GM10266 (cell line): Measurements from ENCODE around the gene LSM6.

Experiments used
- DNase-seq: peaks from one replicate; pipeline ENCODE4 v3.0.0; 2012; ENCODE audit errors: extremely low spot score
- TF ChIP-seq, protein P1 (sequence below): IDR thresholded peaks from 2 replicates; pipeline ENCODE4 v1.5.1; 2012; ENCODE audit warnings: mild to moderate bottlenecking, low read depth; ENCODE audit not compliant: control insufficient read depth, insufficient read depth; ENCODE audit errors: missing control alignments

LSM6 gene

DNA sequence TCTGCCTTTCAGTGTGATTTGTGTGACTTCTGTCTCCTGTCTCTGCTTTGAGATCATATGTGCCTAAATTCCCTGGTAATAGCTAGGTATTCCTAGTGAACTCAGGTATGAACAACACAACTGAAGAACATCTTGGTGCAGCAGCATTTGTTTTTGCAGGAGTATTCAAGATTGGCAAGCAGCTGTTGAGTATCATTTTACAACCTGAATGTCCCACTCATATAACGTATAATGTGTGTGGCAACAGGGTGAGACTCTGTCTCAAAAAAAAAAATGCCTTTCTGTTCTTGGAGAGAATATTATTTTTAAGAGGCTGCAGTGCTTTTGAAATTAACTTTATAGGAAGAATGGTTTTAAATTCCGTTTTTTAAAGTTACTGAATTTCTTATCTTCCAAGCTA is 7.7 kb downstream of the LSM6 start:
- TF ChIP-seq, protein P1, sequence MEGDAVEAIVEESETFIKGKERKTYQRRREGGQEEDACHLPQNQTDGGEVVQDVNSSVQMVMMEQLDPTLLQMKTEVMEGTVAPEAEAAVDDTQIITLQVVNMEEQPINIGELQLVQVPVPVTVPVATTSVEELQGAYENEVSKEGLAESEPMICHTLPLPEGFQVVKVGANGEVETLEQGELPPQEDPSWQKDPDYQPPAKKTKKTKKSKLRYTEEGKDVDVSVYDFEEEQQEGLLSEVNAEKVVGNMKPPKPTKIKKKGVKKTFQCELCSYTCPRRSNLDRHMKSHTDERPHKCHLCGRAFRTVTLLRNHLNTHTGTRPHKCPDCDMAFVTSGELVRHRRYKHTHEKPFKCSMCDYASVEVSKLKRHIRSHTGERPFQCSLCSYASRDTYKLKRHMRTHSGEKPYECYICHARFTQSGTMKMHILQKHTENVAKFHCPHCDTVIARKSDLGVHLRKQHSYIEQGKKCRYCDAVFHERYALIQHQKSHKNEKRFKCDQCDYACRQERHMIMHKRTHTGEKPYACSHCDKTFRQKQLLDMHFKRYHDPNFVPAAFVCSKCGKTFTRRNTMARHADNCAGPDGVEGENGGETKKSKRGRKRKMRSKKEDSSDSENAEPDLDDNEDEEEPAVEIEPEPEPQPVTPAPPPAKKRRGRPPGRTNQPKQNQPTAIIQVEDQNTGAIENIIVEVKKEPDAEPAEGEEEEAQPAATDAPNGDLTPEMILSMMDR, result no peak
- DNase-seq, result no peak

DNA sequence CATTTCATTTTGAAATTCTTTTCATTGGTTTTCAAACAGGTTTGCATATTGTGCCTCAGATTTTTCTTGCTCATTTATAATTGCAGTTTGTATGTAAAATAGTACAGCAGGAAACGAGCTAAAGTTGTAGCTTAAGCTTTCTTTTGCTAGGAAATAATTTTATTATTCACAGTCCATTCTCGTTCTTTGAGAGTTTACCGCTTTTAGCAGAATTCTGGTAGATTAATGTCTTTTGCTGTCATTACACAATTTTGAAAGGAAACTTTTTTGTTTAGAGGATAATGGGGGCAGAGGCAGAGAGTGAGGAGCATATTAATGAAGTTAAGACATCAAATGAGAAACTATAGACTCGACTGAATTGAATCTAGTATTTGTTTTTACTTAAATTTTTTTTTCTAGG is 10.5 kb downstream of the LSM6 start:
- TF ChIP-seq, protein P1, result no peak
- DNase-seq, result no peak

DNA sequence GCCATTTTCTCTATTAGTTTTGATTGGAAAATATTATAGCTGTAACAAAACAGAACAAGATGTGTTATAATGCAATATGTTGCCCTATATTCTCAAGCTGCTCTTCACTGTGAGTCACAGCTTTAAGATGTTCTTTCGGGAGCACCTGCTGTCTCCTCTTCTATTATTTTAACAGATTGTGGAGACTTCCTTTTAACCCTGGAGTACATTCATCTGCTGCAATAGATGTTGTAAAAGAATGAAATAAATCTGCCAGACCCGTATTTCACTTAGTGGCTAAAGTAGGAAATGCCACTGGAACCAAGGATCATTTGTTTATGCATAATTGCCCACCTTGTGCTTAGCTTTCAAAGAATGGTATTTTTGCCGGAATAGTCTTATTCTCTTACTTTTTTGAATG is 11.1 kb downstream of the LSM6 start:
- DNase-seq, result no peak
- TF ChIP-seq, protein P1, result no peak

DNA sequence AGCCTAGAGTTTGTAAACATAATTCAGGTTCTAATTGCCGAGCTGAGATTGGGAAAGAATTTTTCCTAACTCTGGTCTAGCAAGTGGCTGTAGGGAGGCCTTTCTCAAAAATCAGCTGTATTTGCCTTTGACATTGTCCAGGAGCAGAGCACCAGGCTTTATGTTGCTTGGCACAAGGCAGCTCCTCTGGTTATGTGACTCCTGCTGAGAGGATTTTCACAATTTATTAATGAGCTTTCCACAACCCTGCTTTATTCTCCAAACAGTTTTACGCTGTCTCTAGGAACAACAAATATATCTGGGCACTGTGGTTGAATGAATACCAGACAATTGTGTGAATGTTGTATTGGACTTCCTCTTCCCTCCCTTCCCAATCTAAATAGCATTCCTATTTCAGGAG is 14.9 kb downstream of the LSM6 start:
- DNase-seq, result no peak

DNA sequence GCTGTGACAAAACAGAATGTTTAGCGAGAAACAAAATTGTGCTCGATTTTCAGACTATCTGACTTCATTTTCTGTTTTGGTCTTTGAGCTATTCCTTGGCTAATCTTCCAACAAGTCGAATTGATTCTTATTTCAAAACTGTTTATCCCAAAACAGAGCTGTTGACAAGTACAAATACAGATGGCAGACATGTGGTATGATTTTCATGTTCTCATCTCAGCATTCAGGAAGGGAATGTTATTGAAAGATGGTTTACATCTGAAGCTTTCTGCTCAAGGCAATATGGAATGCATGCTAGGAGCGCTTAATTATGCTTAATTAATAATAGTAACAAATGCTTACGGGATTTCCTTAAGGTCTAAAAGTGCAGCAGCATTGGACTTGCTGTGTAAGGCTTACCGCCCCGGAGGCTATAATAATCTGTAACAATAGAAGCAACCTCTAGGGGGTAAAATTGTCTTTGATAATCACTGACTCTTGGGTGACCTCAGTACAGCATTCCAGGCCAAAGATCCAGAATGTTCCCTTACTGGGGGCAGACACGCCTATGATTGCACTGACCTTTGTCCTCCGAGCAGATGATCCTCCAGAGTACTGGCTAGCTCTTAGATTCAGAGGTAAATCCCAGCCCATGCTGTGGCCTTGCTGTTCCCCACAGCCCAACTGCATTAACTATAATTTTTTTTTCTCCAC is 16.4 kb downstream of the LSM6 start:
- TF ChIP-seq, protein P1, result no peak
- DNase-seq, result no peak

More for the DNA sequence above, 14.9 kb downstream of the LSM6 start:
- TF ChIP-seq, protein P1, result no peak

DNA sequence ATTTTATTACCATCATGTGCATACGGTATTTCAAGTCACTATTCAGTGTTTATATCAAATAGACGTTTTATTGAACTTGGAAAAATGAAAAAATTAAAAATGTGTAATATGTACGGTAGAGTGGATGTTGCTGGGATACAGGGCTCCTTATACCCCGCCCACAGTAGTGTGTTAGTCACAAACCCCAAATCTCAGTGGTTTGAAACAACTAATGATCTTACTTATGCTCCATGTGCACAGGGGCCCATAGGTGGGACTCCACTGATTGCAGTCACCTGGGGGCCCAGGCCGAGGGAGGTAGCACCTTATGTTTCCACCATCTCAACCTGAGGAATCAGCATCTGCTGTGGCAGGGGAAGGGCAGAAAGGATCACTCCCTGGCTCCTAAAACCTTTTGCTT is 18.1 kb downstream of the LSM6 start:
- TF ChIP-seq, protein P1, result no peak
- no peak for DNase-seq

DNA sequence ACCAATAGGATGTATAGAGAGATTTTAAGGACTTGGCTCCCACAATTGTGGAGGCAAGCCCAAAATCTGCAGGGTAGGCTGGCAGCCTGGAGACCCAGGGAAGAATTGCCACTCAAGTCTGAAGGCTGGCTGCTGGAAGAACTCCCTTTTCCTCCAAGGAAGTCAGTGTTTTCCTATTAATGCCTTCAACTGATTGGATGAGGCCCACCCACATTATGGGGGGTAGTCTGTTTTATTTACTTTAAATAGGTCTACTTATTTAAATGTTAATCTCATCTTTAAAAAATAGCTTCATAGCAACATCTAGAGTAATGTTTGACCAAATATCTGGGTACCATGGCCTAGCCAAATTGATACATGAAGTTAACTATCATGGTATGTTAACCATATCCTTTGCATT is 18.7 kb downstream of the LSM6 start:
- TF ChIP-seq, protein P1, result no peak
- no peak for DNase-seq
